HG03139 (cell line): ENCODE results near the gene C4orf17.
"Not testable (repeated sequence)": the region's sequence is repeated elsewhere in the genome, so short reads cannot be mapped to it uniquely, and the experiment has no call there.

Source experiments
- ATAC-seq: cut with Tn5 transposase; IDR thresholded peaks from one replicate; pipeline ENCODE4 v1.9.1; 2021; ENCODE audit not compliant: unreplicated experiment

Gene C4orf17

DNA sequence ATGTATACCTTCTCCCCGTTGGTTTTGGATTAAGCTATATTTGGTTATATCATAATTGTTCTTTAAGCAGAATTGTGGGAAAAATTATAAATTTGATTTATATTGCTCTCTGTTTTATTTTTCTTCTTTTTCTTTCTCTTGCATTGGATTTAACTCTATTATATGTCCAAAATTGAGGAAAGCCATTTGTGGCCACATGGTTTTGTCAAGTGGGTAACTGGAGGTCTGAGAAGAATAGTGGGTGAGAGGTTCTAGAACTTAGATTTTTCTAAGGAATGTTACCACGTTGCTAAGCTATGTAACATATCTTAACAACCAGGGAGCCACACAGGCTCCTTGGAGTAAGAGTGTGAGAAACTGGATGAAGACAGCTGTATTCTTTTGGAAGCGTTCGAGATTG is at the start of gene C4orf17:
Gene C4orf17, plus strand, starts transcription at position 301 of the 400 bp plus-strand sequence. CDS start 2,061 bp downstream, outside the sequence.
- no peak for ATAC-seq

- no peak for ATAC-seq
Observed at GRCh38 chr4:99461623-99462401, 49.0 kb upstream of the C4orf17 start.

GRCh38 chr4:99462875-99463464 is 47.9 kb upstream of the C4orf17 start:
- ATAC-seq: peak; percentile 97

DNA sequence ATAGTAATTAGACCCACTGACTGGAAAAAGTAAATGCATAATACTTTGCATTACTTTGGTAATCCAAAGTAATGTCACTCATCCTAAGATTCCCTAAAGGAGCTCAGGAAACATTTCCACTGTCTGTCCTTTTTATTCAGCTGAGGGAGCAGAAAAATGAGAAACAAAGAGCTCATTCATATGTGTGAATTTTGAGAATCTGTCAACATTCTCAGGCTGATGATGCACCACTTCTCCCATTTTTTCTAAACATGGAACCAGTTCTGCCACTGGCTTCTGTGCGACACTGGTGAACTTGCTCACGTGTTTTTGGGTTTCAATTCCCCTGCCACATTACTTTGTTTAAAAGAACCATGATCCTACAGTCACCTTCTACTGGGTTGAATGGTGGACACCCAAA is 47.3 kb upstream of the C4orf17 start:
- no peak for ATAC-seq

DNA sequence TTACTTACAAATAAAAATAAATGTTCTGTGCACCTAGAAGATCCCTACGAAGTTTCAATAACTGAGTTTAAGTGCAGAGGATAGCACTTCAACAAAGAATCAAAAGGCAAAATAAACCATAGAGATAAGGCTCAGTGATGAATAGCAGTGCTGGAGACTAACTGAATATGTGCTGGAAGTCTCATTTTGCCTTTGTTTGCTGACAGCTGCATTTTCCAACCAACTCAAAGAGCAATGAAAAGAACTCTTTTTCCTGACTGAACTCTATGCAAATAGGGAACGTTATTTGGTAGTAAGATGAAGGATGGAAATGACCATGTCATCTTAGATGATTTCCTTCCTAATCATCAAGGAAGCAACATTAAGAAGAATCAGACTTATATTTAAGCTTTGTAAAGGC is 42.9 kb upstream of the C4orf17 start:
- no peak for ATAC-seq

DNA sequence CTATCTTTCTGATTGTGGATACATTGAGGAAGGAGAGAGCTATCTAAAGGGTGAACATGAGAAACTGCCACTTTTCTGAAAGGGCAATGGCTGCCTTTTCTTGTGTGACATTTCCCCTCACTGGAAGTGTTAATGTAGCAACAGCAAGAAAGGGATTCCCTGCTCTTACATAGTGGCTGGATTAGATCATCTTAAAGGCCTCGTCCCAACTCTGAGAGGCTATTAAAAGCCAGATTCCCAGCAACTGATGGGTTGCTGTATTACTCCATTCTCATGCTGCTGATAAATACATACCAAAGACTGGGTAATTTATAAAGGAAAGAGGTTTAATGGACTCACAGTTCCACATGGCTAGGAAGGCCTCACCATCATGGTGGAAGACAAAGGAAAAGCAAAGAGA is 41.9 kb upstream of the C4orf17 start:
- ATAC-seq: no peak

DNA sequence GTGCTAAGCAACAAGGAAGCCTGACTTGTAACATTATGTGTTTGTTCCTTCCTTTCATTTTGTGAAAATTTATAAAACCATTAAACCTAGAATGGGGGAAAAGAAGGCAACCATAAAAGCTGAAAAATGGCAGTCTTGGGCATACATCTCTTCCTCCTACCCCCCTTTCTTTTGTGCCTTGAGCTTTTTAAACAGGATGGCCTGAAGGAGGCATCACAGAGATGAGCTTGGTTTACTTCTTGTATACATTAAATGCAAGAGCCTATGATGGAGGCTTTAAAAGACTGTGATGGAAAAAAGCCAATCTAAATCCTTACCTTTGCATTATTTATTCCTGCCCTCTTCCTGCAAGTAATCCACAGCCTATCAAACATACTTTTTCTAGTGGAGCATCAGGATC is 39.5 kb upstream of the C4orf17 start:
- no peak for ATAC-seq

- ATAC-seq: no peak
Observed at GRCh38 chr4:99471896-99472295, 38.9 kb upstream of the C4orf17 start.

GRCh38 chr4:99473131-99473530 is 37.7 kb upstream of the C4orf17 start:
- no peak for ATAC-seq

- ATAC-seq: no peak
Observed at GRCh38 chr4:99483636-99484035, 27.2 kb upstream of the C4orf17 start.

DNA sequence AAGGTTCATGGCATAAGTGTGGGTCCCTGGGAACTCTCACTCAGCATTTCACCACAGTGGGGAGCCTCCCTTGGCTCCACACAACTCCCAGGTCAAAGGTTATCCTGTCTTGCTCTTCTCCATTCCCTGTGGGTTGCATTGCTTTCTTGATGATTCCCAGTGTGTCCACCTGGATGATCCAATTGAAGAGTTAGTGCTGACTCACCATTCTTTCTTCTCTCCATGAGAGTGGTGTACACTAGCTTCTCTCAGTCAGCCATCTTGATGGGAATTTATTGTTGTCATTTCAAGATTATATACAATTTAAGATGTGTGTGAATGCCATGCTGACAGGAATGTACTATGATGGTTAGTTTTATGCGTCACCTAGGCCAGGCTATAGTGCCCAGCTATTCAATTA is 25.6 kb upstream of the C4orf17 start:
- no peak for ATAC-seq

- not testable (repeated sequence) for ATAC-seq
Observed at GRCh38 chr4:99486648-99487047, 24.2 kb upstream of the C4orf17 start.

DNA sequence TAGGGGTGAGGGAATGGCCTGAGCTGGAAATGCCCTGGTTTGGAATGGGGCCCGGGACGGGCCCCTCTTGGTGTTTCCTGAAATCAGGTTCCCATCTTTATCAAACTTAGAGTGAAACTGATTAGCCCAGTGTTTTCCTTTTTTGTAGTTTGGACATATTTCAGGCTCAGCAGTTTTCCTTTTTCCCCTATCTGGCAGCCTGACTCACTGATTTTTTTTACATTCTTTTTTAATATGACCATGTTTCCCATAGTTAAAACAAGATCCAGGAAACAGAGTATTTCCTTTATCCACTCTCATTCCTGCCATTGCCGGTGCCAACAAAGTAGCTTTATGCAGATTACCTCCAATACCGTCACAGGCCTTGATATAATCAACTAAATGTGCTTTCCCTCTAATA is 20.5 kb upstream of the C4orf17 start:
- no peak for ATAC-seq

DNA sequence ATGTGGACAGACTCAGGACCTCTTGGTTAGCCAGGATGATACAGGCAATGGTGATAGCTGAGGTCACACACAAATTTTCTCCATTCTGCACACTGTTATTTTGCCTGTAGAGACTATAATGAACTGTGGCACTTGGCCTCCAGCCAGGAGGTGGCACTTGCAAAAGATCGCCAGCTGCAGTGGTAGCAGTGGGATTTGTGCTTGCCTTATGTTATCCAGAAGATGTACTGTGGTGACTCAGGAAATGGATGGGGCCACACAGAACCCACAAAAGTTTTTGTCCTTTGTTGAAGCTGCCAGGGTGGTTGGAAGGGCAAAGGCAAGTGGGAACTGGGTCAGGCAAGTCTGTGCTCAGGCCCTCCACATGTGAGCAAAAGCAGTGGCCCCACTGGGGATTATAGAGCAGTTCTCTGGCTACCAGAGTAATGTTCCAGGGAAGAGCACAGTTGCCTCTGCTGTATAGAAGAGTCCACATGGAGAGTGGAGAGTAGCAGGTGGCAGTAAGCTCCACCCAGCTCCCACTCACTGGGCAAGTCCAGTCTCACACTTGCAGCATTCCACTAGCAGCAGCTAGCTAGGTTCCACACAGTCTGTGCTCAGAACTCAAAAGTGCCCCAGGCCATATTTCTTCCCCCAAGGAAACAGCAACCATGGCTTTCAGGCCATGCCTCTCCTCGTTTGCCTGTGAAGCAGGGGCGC is 5.9 kb upstream of the C4orf17 start:
- ATAC-seq: no peak

DNA sequence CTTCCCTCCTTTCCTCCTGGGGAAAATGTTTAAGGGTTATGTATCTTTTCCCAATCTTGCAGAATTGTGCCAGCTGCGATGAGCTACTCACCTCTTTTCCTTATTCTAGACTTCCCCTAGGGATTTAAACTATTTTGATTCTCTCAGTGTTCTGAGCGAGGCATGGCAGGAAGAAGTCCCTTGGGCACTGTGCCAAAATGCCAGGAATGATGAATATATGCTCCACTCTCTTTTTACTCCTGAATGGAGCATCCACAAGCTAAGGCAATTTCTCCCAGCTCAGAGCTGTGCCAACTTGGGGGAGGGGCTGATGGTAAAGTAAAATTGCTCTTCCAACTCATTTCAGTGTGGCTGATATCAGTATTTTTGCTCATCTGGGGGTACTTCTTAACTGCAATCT is 4.0 kb upstream of the C4orf17 start:
- ATAC-seq: no peak

GRCh38 chr4:99507349-99507748 is 3.5 kb upstream of the C4orf17 start:
- ATAC-seq: no peak

DNA sequence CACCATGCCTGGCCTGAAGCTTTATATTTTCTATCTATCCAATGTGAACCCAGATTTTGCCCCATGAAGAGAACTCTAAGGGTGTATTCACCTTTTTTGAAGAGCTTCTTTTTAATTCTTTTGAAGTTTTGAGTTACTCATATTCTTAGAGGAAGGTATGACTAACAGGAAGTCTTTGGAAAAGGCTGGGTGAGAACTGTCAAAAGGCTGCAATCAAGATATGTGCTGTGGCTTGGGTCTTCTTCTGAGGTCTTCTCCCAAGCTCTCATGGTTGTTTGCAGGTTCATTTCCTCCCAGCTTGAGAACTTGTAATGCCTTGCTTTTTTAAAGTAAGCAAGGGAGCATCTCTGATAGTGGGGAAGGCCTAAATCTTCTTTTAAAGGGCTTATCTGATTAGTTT is 3.1 kb upstream of the C4orf17 start:
- no peak for ATAC-seq

DNA sequence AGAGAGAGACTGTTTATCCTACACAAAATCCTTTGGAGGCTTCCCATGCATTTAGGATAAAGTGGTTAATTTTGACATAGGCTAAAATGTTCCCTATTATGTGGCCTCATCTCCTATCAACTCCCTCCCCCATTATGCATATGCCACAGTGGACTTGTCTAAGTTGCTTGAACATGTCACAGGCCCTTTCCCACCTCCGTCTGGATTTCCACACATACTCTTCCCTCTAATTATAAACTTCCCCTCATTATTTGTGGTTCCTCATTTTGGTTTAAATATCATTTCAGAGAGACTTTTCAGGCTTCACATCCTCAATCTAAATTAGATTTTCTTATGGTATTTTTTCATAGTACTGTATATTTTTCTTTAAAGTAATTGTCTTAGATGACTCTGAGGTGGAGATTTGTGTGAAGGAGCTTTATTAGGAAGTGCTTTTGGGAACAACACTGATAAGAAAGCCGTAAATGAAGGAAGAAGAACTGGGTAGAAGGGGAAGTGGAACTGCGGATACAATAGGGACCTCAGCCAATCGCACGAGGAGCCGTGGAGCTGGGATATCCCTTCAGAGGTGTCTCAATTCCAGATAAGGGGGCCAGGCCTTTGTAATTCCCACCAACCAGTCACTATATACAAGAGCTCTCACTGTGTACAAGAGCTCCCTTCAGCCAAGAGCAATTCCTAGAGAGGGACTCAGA is 7.9 kb downstream of the C4orf17 start:
- no peak for ATAC-seq

DNA sequence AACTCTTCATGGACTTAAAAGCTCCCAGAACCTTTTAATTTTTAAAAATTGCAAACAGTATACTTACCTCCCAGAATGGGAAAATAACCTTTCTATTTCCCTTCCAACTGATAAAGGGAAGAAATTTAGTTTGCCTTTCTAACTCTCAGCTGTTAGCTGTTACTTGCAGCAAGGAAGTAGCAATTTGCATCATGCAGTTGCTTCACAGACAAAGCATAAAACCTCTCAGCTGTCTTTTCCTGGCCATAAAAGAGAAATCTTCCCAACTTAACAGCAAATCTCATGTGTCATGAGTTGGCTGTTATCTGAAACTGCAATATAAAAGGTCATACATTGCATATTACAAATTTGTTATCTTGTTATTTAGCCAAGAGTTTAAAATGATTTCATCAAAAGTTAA is 18.4 kb downstream of the C4orf17 start:
- ATAC-seq: no peak

- ATAC-seq: no peak
Observed at GRCh38 chr4:99529956-99530355, 19.1 kb downstream of the C4orf17 start.

GRCh38 chr4:99534699-99535098 is 23.9 kb downstream of the C4orf17 start:
- not testable (repeated sequence) for ATAC-seq

DNA sequence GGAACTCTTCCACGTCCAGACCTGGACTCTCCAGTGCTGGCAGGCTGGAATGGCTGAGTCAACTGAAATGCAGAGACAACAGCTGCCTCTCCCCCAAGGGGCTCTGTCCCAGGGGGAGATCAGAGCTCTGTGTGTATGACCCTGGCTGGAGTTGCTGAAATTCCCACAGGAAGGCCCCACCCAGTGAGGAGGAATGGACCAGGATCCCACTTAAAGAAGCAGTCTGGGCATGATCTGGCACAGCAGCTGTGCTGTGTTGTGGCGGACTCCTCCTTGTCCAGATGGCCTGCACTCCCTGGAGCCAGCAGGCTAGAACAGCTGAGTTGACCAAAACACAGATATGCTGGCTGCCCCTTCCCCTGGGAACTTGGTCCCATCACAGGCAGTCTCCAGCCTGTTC is 25.4 kb downstream of the C4orf17 start:
- no peak for ATAC-seq
